GM12878 (cell line): ENCODE data around the gene PTPRN2. TPM values are rescaled to one million over a fixed set of nuclear protein-coding genes. Genes with fewer than 3 reads are reported as not detected.
"Not testable (repeated sequence)": the region's sequence is repeated elsewhere in the genome, so short reads cannot be mapped to it uniquely, and the experiment has no call there.

ENCODE experiments used
- ATAC-seq: fragments of 200-7000 bp; cut with Tn5 transposase; 3 replicates; pipeline ENCODE4 v1.9.1; 2020; ENCODE audit warnings: mild to moderate bottlenecking, moderate library complexity
- BruUV-seq: library from RNA; stranded (reverse); fragments of 400-500 nt; replicated peaks from 2 replicates; lab custom pipeline; 2021; lab: Mats Ljungman, UMichigan
- CTCF ChIA-PET: fragments of 300-600 bp; sonication (Branson Sonifier 250); formaldehyde crosslinking; extraction: SDS; loops from one replicate; lab custom pipeline; 2021; ENCODE audit warnings: inconsistent platforms; lab: Yijun Ruan, JAX
- POLR2A ChIA-PET: fragments of 350-600 bp; formaldehyde crosslinking; extraction: SDS; loops from one replicate; lab custom pipeline; 2021; ENCODE audit warnings: inconsistent platforms; lab: Charles Lee
- RAD21 ChIA-PET: fragments of 300-600 bp; sonication (Branson Sonifier 250); formaldehyde crosslinking; loops from one replicate; lab custom pipeline; 2023; ENCODE audit warnings: antibody characterized with exemption; ENCODE audit not compliant: unreplicated experiment; lab: Charles Lee
- SMC1A ChIA-PET: fragments of 300-600 bp; sonication (Branson Sonifier 250); formaldehyde crosslinking; loops from one replicate; lab custom pipeline; 2023; ENCODE audit not compliant: unreplicated experiment, uncharacterized antibody; lab: Charles Lee
- DNase-seq: peaks from one replicate; pipeline ENCODE4 v3.0.0-alpha.2; 2011; ENCODE audit warnings: low read depth, low spot score
- FAIRE-seq: peaks from 3 replicates; lab custom pipeline; 2011; peaks lifted over from hg19 to GRCh38; lab: Jason Lieb, UNC
- H2AFZ ChIP-seq: 2 replicates; pipeline ENCODE4 v1.6.0; 2011; ENCODE audit warnings: low read depth, low read length, control low read depth; ENCODE audit not compliant: control insufficient read depth
- H3K27ac ChIP-seq: 2 replicates; pipeline ENCODE4 v1.5.1; 2011; ENCODE audit warnings: control low read depth; ENCODE audit not compliant: control insufficient read depth, insufficient read depth
- H3K27me3 ChIP-seq, 2 experiments: replicated peaks in 1 of 2; 2 replicates each; pipeline versions ENCODE4 v1.6.0 to v1.6.1; 2011; ENCODE audit warnings: low read length in 1 of 2; ENCODE audit not compliant: control insufficient read depth in 2 of 2, insufficient read depth in 2 of 2
- H3K36me3 ChIP-seq, 2 experiments: 2 replicates each; pipeline ENCODE4 v1.5.1; 2011; ENCODE audit warnings: low read length in 1 of 2; ENCODE audit not compliant: control insufficient read depth in 2 of 2, insufficient read depth in 2 of 2
- H3K4me1 ChIP-seq: 2 replicates; pipeline ENCODE4 v1.6.1; 2011; ENCODE audit warnings: mild to moderate bottlenecking, low read length, moderate library complexity, mixed read lengths; ENCODE audit not compliant: control insufficient read depth, insufficient read depth
- H3K4me2 ChIP-seq: 2 replicates; pipeline ENCODE4 v1.6.0; 2011; ENCODE audit warnings: control low read depth; ENCODE audit not compliant: control insufficient read depth, insufficient read depth
- H3K4me3 ChIP-seq: fragments of 200-600 bp; sonication (generic); 2 replicates; pipeline ENCODE4 v1.5.1; 2016
- H3K79me2 ChIP-seq: 2 replicates; pipeline ENCODE4 v1.6.0; 2011; ENCODE audit warnings: low read length; ENCODE audit not compliant: control insufficient read depth, insufficient read depth
- H3K9ac ChIP-seq: 2 replicates; pipeline ENCODE4 v1.8.0; 2011; ENCODE audit warnings: low read length, control low read depth, mixed read lengths; ENCODE audit not compliant: control insufficient read depth, insufficient read depth
- H3K9me3 ChIP-seq: replicated peaks from 3 replicates; pipeline ENCODE4 v1.5.1; 2011; ENCODE audit warnings: mild to moderate bottlenecking, low read length; ENCODE audit not compliant: control insufficient read depth, insufficient read depth
- H4K20me1 ChIP-seq: 2 replicates; pipeline ENCODE4 v1.6.0; 2011; ENCODE audit not compliant: control insufficient read depth, insufficient read depth
- ATF7 ChIP-seq: fragments of 450-650 bp; IDR thresholded peaks from 2 replicates; pipeline ENCODE4 v1.6.1; 2016; ENCODE audit warnings: low read depth, mild to moderate bottlenecking
- RAD51 ChIP-seq: fragments of 450-650 bp; IDR thresholded peaks from 2 replicates; pipeline ENCODE4 v1.6.1; 2016; ENCODE audit warnings: moderate library complexity, mild to moderate bottlenecking, inconsistent platforms
- RCOR1 ChIP-seq: conservative IDR thresholded peaks from 2 replicates; pipeline ENCODE4 v1.6.1; 2012; ENCODE audit warnings: low read depth, low read length, improper control_type of control experiment
- TCF7 ChIP-seq: IDR thresholded peaks from 2 replicates; pipeline ENCODE4 v1.6.1; 2014; ENCODE audit warnings: antibody characterized with exemption, borderline replicate concordance
- ZNF217 ChIP-seq: fragments of 450-650 bp; IDR thresholded peaks from 2 replicates; pipeline ENCODE4 v1.6.1; 2017; ENCODE audit warnings: antibody characterized with exemption, mild to moderate bottlenecking
- WGBS: methylation state at CpG from one replicate; pipeline ENCODE4 v1.1.6; 2016; ENCODE audit warnings: low lambda C conversion rate; ENCODE audit not compliant: insufficient replicate concordance, insufficient coverage; ENCODE audit errors: missing lambda C conversion rate; 5-methylcytosine and 5-hydroxymethylcytosine counted together
- in situ Hi-C: fragments of 300-500 bp; cut with MboI; formaldehyde crosslinking; loops from 9 replicates; pipeline ENCODE4 v1.14.3; 2018; ENCODE audit warnings: mixed read lengths
- intact Hi-C: fragments of 100-400 bp; cut with micrococcal nuclease; formaldehyde crosslinking; loops from one replicate; pipeline ENCODE4 v1.14.2; 2022; ENCODE audit not compliant: unreplicated experiment
- polyA plus RNA-seq, 11 experiments: library from polyadenylated mRNA; depleted of rRNA in 4 of 11; unstranded in 6 of 11; stranded (reverse) in 5 of 11; fragments of >200 nt; fragmentation: Nextera tagmentation in 4 of 11; fragmentation: Illumina TruSeq in 1 of 11; extraction: Ambion mirVana in 4 of 11; extraction: Trizol in 1 of 11; gene quantifications; 1 replicate in 1 of 11; 2 replicates in 10 of 11; pipeline versions ENCODE4 v1.2.1 to v1.2.3, GENCODE V29; 2011 to 2016; ENCODE audit warnings: inconsistent platforms in 2 of 11, missing spikeins in 2 of 11, low read depth in 1 of 11
- total RNA-seq, 4 experiments: library from RNA; depleted of rRNA in 3 of 4; stranded (reverse); fragments of >200 nt in 3 of 4; fragmentation: Illumina TruSeq in 1 of 4; extraction: Trizol in 1 of 4; gene quantifications; 2 replicates each; pipeline versions ENCODE4 v1.2.1 to v1.2.3, GENCODE V29; 2013 to 2021
- TF ChIP-seq, protein P1 (sequence below): IDR thresholded peaks from 2 replicates; pipeline ENCODE4 v1.6.1; 2011; ENCODE audit warnings: borderline replicate concordance, low read depth, mild to moderate bottlenecking, moderate library complexity, mixed read lengths, low read length; ENCODE audit not compliant: insufficient read depth; ENCODE audit errors: extremely low read length
- TF ChIP-seq, protein P2 (sequence below): fragments of 450-650 bp; IDR thresholded peaks from 2 replicates; pipeline ENCODE4 v1.6.1; 2018; ENCODE audit warnings: borderline replicate concordance, mild to moderate bottlenecking; ENCODE audit not compliant: partially characterized antibody
- TF ChIP-seq, protein P3 (sequence below): IDR thresholded peaks from 2 replicates; pipeline ENCODE4 v1.6.1; 2012; ENCODE audit warnings: mild to moderate bottlenecking, low read depth, low read length

The PTPRN2 gene
- total and polyA plus RNA-seq, 10 of the 15 experiments (the other 5 are each of a cell fraction or from before 2014, with no cell fraction given): 5.4 TPM; not detected in 9

DNA sequence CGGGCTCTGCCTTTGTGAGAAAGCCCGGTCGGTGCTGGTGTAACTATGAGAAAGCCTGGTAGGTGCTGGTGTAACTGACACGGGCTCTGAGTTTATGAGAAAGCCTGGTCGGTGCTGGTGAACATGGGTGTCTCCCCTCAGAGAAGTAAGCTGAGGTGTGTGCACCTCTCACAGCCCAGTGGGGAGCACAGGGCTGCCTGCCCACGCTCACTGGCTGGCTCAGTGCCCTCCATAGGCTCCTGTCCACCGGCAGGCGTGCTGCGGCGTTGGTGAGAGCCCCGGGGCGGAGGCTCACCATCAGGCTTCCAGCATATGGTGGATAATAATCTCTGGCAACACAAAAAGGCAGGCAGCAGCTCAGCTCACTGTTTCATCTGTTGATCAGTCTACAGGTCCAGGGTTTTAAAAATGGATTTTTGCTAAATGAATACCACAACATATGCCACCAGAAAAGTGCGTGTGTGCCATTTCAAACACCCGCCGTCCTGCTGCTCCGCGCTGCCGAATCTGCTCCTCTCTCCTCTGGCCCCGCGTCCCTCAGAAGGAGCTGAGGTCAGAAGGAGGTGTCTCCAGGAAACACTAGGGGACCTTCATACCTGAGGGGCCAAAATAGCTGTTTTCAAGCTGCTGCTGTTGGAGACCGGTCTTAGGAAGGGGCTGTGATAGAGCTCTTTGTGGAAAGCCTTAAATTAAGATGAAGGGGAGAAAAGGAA lies 885.2 kb downstream of the PTPRN2 start:
- Histone ChIP-seq H3K9ac (no peak overlapping the region), H3K36me3 (no peaks in the 10 kb centered on the region), H3K9me3 (no peaks in the 10 kb centered on the region; the same call in 2 of the 3 replicates), H3K79me2 (no peaks in the 10 kb centered on the region), H3K4me3 (no peak overlapping the region), H4K20me1 (no peaks in the 10 kb centered on the region), H3K4me2 (no peak overlapping the region), H2AFZ (no peak overlapping the region), H3K27me3 (no peaks in the 10 kb centered on the region), H3K27ac (no peak overlapping the region), H3K4me1 (no peaks in the 10 kb centered on the region)
- intact Hi-C loops (no loop called here), in situ Hi-C loops (no loop called here)
- no TSS peak for BruUV-seq
- FAIRE-seq: no peak
- ChIA-PET POLR2A (no interaction called here), SMC1A (no interaction called here), RAD21 (no interaction called here), CTCF (no interaction called here)
- 49% methylated on average over 21 of the region's 21 CpGs for WGBS
- DNase-seq: no peak
- TF ChIP-seq, protein P1, sequence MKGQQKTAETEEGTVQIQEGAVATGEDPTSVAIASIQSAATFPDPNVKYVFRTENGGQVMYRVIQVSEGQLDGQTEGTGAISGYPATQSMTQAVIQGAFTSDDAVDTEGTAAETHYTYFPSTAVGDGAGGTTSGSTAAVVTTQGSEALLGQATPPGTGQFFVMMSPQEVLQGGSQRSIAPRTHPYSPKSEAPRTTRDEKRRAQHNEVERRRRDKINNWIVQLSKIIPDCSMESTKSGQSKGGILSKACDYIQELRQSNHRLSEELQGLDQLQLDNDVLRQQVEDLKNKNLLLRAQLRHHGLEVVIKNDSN: no peak
- TF ChIP-seq, protein P2, sequence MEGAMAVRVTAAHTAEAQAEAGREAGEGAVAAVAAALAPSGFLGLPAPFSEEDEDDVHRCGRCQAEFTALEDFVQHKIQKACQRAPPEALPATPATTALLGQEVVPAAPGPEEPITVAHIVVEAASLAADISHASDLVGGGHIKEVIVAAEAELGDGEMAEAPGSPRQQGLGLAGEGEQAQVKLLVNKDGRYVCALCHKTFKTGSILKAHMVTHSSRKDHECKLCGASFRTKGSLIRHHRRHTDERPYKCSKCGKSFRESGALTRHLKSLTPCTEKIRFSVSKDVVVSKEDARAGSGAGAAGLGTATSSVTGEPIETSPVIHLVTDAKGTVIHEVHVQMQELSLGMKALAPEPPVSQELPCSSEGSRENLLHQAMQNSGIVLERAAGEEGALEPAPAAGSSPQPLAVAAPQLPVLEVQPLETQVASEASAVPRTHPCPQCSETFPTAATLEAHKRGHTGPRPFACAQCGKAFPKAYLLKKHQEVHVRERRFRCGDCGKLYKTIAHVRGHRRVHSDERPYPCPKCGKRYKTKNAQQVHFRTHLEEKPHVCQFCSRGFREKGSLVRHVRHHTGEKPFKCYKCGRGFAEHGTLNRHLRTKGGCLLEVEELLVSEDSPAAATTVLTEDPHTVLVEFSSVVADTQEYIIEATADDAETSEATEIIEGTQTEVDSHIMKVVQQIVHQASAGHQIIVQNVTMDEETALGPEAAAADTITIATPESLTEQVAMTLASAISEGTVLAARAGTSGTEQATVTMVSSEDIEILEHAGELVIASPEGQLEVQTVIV: no peak
- TF ChIP-seq ZNF217 (no peak), ATF7 (no peak), RCOR1 (no peak), RAD51 (no peak), TCF7 (no peak)
- TF ChIP-seq, protein P3, sequence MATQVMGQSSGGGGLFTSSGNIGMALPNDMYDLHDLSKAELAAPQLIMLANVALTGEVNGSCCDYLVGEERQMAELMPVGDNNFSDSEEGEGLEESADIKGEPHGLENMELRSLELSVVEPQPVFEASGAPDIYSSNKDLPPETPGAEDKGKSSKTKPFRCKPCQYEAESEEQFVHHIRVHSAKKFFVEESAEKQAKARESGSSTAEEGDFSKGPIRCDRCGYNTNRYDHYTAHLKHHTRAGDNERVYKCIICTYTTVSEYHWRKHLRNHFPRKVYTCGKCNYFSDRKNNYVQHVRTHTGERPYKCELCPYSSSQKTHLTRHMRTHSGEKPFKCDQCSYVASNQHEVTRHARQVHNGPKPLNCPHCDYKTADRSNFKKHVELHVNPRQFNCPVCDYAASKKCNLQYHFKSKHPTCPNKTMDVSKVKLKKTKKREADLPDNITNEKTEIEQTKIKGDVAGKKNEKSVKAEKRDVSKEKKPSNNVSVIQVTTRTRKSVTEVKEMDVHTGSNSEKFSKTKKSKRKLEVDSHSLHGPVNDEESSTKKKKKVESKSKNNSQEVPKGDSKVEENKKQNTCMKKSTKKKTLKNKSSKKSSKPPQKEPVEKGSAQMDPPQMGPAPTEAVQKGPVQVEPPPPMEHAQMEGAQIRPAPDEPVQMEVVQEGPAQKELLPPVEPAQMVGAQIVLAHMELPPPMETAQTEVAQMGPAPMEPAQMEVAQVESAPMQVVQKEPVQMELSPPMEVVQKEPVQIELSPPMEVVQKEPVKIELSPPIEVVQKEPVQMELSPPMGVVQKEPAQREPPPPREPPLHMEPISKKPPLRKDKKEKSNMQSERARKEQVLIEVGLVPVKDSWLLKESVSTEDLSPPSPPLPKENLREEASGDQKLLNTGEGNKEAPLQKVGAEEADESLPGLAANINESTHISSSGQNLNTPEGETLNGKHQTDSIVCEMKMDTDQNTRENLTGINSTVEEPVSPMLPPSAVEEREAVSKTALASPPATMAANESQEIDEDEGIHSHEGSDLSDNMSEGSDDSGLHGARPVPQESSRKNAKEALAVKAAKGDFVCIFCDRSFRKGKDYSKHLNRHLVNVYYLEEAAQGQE: no peak
- no peak for ATAC-seq

DNA sequence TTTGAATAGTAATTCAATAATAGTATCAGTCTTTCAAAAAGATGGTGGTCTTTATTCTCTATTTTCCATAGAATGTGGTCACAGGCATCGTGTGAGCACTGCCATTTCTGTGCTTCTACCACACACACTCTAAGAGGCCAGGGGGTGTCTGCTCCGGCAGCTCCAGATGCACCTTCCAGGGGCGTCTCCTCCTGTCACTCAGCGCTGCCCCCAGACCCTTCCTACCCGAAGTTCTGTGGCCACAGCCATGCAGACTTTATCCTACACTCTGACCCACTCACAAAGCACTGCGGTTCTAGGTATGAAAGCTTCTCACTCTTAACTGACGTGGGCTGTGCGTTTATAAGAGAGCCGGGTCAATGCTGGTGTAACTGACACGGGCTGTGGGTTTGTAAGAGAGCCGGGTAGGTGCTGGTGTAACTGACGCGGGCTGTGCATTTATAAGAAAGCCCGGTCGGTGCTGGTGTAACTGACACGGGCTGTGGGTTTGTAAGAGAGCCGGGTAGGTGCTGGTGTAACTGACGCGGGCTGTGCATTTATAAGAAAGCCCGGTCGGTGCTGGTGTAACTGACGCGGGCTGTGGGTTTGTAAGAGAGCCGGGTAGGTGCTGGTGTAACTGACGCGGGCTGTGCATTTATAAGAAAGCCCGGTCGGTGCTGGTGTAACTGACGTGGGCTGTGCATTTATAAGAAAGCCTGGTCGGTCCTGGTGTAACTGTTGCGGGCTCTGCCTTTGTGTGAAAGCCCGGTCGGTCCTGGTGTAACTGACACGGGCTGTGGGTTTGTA lies 886.0 kb downstream of the PTPRN2 start:
- H3K4me1 ChIP-seq, H3K27ac ChIP-seq, H3K27me3 ChIP-seq, H4K20me1 ChIP-seq, RAD21 ChIA-PET, SMC1A ChIA-PET, BruUV-seq, in situ Hi-C loops, POLR2A ChIA-PET, ATAC-seq, CTCF ChIA-PET, intact Hi-C loops, H3K4me2 ChIP-seq, H3K9me3 ChIP-seq, H3K9ac ChIP-seq, DNase-seq, H2AFZ ChIP-seq, FAIRE-seq, H3K79me2 ChIP-seq, H3K36me3 ChIP-seq, H3K4me3 ChIP-seq: not testable (repeated sequence)
- WGBS: 59% methylated on average over 33 of the region's 34 CpGs
